ENCODE measurements around the gene SEH1L. TPM values are rescaled to one million over a fixed set of nuclear protein-coding genes. Genes with fewer than 3 reads are reported as not detected.

SEH1L gene
- total and polyA plus RNA-seq, 10 of the 15 experiments (the other 5 are each of a cell fraction or from before 2014, with no cell fraction given) = 27.5 to 109 (median 52.8) TPM

- FAIRE-seq (no peak), DNase-seq (ENCODE audit: low read depth, low spot score) (no peak), ATAC-seq (no peak)
- 63% methylated on average over 4 of the region's 4 CpGs for WGBS (ENCODE audit: insufficient coverage, insufficient replicate concordance, low lambda C conversion rate, missing lambda C conversion rate)
- intact Hi-C loops (cut with micrococcal nuclease; ENCODE audit: unreplicated experiment) = no loop called here
- Histone ChIP-seq H2AFZ (ENCODE audit: control insufficient read depth, low read depth, low read length) (no peak overlapping the region), H3K9ac (ENCODE audit: control insufficient read depth, insufficient read depth, low read length) (no peak overlapping the region), H3K4me2 (ENCODE audit: control insufficient read depth, insufficient read depth) (no peak overlapping the region), H3K4me3 (no peak overlapping the region), H3K4me1 (ENCODE audit: control insufficient read depth, insufficient read depth, low read length) (no peaks in the 10 kb centered on the region), H3K79me2 (ENCODE audit: control insufficient read depth, insufficient read depth, low read length) (no peaks in the 10 kb centered on the region), H4K20me1 (ENCODE audit: control insufficient read depth, insufficient read depth) (no peaks in the 10 kb centered on the region), H3K27me3 (replicated peaks in 1 of 2; ENCODE audit: control insufficient read depth in 2 of 2, insufficient read depth in 2 of 2, low read length in 1 of 2) (no peaks in the 10 kb centered on the region; a peak in 2 of 4 replicates), H3K27ac (ENCODE audit: control insufficient read depth, insufficient read depth) (no peak overlapping the region), H3K36me3 (ENCODE audit: control insufficient read depth in 2 of 2, insufficient read depth in 2 of 2, low read length in 1 of 2) (no peaks in the 10 kb centered on the region), H3K9me3 (replicated peaks; ENCODE audit: control insufficient read depth, insufficient read depth, low read length) (no peaks in the 10 kb centered on the region)
- ChIA-PET RAD21 (ENCODE audit: unreplicated experiment) (no interaction called here), CTCF (no interaction called here), SMC1A (ENCODE audit: uncharacterized antibody, unreplicated experiment) (interaction anchor here (1.6 kb wide), 1 partner anchor 184 kb away, joined by 5 read pairs; no protein-coding TSS in a partner anchor), POLR2A (no interaction called here)
- in situ Hi-C loops (cut with MboI) = no loop called here
- TF ChIP-seq SREBF2 (IDR thresholded peaks at IDR 0.05; ENCODE audit: low read length) (no peak), IRF4 (IDR thresholded peaks at IDR 0.05; ENCODE audit: low read depth, low read length) (no peak), POLR2A (IDR thresholded peaks at IDR 0.05; ENCODE audit: low read depth, low read length) (no peak), FOS (IDR thresholded peaks at IDR 0.05; ENCODE audit: borderline replicate concordance, extremely low read depth, insufficient read length) (no peak), NBN (IDR thresholded peaks at IDR 0.05) (no peak), MEF2B (IDR thresholded peaks at IDR 0.05; ENCODE audit: partially characterized antibody, poor library complexity, severe bottlenecking) (no peak), POLR2AphosphoS5 (IDR thresholded peaks at IDR 0.05; ENCODE audit: low read length) (no peak), ZNF217 (IDR thresholded peaks at IDR 0.05) (no peak), PRDM15 (CRISPR knock-in tag; IDR thresholded peaks at IDR 0.05) (no peak), JUNB (IDR thresholded peaks at IDR 0.05) (no peak)
- BruUV-seq (replicated peaks) = no TSS peak
Measured at GRCh38 chr18:12928206-12928605, 19.6 kb upstream of the SEH1L start.
